ENCODE measurements around the gene RADX. TPM values are rescaled to one million over a fixed set of nuclear protein-coding genes. Genes with fewer than 3 reads are reported as not detected.

RADX gene, protein sequence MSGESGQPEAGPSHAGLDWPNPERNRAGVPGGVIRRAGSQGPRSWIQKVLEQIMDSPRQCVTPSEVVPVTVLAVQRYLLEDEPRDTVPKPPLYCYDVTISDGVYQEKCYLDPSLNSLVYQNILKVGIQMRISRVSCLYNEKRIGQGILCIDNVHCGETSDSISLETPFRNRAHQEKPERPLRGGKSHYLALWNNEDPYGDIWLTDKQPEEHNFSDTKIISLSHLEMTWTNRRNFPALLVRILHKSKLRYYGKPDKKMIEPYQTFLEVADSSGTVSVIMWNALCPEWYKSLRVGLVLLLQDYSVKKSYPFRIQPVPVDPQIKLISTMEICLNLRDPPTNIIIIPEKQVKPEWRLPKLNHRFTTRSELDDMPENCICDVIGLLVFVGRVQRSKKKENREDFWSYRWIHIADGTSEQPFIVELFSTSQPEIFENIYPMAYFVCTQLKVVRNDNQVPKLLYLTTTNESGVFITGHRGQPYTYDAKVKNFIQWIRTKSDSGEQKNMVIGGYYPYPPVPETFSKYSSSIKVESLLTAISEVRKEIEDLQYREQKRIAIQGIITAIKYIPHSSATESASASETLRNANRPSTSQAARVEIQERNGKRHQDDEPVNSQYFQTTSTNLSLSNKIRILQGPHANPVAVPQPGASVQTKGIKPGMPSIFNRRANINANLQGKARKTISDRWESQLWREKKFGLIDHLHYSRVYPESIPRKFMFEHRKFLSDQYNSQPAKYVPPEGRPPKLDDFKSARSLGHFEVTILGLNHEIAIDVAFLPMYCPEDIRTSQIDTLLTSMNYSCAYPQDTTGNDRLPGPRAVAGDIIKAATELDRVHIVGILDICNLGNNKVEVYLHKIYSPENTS
- total RNA-seq (2021) (0.20 and 0.53 TPM in 2 replicates), Bru-seq, nascent RNA (percentile 12 among the genes with signal in this experiment), BruChase-seq, experiment 1, labeled RNA remaining after a 2-hour chase (percentile 9 among the genes with signal in this experiment), BruChase-seq, experiment 2, labeled RNA remaining after a 6-hour chase (percentile 13 among the genes with signal in this experiment)
- long read RNA-seq = 0 reads

DNA sequence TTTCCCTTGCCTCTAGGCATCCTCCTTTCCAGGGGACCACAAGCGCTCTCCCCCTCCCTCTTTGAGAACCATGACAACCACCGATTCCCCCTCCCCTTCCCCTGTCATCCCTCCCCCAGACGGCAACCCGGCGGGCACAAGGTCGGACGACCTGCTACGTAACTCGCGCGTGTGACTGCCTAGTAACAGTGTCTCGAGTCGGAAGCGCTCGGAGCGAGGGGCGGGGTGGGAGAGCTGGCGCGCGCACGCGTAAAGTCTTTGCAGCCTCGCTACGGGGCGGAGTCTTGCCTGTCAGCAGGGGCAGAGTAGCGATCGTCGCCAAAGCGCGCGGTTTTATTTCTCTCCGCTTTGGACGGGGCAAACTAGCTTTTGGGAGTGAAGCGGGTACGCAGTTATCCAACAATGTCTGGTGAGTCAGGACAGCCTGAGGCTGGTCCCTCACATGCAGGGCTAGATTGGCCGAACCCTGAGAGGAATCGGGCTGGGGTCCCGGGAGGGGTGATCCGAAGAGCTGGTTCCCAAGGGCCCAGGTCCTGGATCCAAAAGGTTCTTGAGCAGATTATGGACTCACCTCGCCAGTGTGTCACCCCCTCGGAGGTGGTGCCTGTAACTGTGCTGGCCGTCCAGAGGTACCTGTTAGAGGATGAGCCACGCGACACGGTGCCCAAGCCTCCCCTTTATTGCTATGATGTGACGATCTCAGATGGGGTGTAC lies at the start of gene RADX:
Gene RADX, plus strand, starts transcription at position 300 of the 714 bp plus-strand sequence. Its CDS starts 103 bp downstream, at position 403.
- no peaks in the 10 kb centered on the region for H3K9me3 ChIP-seq (ENCODE audit: insufficient read depth, low read depth)
- H3K27ac ChIP-seq = no peak within 1 kb of the TSS
- no peaks in the 10 kb centered on the region for H4K20me1 ChIP-seq (ENCODE audit: insufficient read depth)
- H2AFZ ChIP-seq = peak within 1 kb of the TSS; percentile 93
- peak within 1 kb of the TSS; percentile 69 for H3K4me3 ChIP-seq
- no peaks in the 10 kb centered on the region for H3K9me2 ChIP-seq (ENCODE audit: insufficient read depth)
- peak; percentile 46 to 65 for DNase-seq
- POLR2A ChIA-PET (ENCODE audit: unreplicated experiment) = no interaction called here
- no peaks in the 10 kb centered on the region for H3K36me3 ChIP-seq (ENCODE audit: low read depth)
- intact Hi-C loops (cut with micrococcal nuclease; ENCODE audit: unreplicated experiment) = no loop called here
- no peaks in the 10 kb centered on the region; the same call in 1 of the 2 replicates for H3F3A ChIP-seq (ENCODE audit: insufficient read depth, low read depth)
- H3K4me1 ChIP-seq (replicated peaks; ENCODE audit: insufficient read depth) = peaks cover 3% of the 10 kb centered on the region; the same call in 1 of the 2 replicates
- BruUV-seq (replicated peaks) = no TSS peak
- CTCF ChIA-PET = no interaction called here
- no peaks in the 10 kb centered on the region for H3K79me2 ChIP-seq (ENCODE audit: low read depth)
- H3K27me3 ChIP-seq (ENCODE audit: insufficient read depth, low read depth) = no peaks in the 10 kb centered on the region
- peak within 1 kb of the TSS; percentile 85 for H3K4me2 ChIP-seq
- no peak for TF ChIP-seq EZH2 (IDR thresholded peaks at IDR 0.05; ENCODE audit: low read depth)
- TF ChIP-seq, protein P1, sequence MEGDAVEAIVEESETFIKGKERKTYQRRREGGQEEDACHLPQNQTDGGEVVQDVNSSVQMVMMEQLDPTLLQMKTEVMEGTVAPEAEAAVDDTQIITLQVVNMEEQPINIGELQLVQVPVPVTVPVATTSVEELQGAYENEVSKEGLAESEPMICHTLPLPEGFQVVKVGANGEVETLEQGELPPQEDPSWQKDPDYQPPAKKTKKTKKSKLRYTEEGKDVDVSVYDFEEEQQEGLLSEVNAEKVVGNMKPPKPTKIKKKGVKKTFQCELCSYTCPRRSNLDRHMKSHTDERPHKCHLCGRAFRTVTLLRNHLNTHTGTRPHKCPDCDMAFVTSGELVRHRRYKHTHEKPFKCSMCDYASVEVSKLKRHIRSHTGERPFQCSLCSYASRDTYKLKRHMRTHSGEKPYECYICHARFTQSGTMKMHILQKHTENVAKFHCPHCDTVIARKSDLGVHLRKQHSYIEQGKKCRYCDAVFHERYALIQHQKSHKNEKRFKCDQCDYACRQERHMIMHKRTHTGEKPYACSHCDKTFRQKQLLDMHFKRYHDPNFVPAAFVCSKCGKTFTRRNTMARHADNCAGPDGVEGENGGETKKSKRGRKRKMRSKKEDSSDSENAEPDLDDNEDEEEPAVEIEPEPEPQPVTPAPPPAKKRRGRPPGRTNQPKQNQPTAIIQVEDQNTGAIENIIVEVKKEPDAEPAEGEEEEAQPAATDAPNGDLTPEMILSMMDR (conservative IDR thresholded peaks at IDR 0.05) = no peak

DNA sequence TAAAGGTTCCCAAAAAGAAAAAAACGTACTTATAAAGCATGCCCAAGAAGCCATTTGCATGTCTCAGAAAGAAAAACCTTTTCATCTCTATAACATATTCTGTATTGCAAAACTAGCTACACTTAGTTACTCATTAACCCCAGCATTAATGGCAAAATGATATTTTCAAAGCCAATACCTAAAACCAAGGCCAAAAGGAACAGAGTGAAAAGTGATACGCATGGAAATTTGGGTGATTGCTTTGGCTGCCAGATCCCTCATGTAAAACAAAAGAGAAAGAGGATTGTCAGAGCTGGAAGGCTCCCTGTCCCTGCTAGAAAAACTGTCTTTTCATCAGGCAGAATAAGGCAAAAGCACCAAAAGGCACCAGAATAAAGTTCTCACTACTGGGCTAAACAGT lies 46.8 kb upstream of the RADX start:
- TF ChIP-seq EZH2 (IDR thresholded peaks at IDR 0.05; ENCODE audit: low read depth) = no peak
- TF ChIP-seq, protein P1 (conservative IDR thresholded peaks at IDR 0.05) = no peak
- H3K4me2 ChIP-seq = no peak overlapping the region
- no peaks in the 10 kb centered on the region for H3F3A ChIP-seq (ENCODE audit: insufficient read depth, low read depth)
- no peak overlapping the region for H3K27ac ChIP-seq
- H3K4me3 ChIP-seq = no peak overlapping the region
- CTCF ChIA-PET = no interaction called here
- intact Hi-C loops (cut with micrococcal nuclease; ENCODE audit: unreplicated experiment) = no loop called here
- no peaks in the 10 kb centered on the region for H3K79me2 ChIP-seq (ENCODE audit: low read depth)
- POLR2A ChIA-PET (ENCODE audit: unreplicated experiment) = no interaction called here
- H4K20me1 ChIP-seq (ENCODE audit: insufficient read depth) = no peaks in the 10 kb centered on the region
- H3K9me2 ChIP-seq (ENCODE audit: insufficient read depth) = no peaks in the 10 kb centered on the region
- BruUV-seq (replicated peaks) = no TSS peak
- DNase-seq = no peak
- H3K4me1 ChIP-seq (replicated peaks; ENCODE audit: insufficient read depth) = no peaks in the 10 kb centered on the region
- no peak overlapping the region for H2AFZ ChIP-seq
- H3K27me3 ChIP-seq (ENCODE audit: insufficient read depth, low read depth) = 0 out of 2 replicates have a peak, but pooled peaks cover 2% of the 10 kb centered on the region
- H3K9me3 ChIP-seq (ENCODE audit: insufficient read depth, low read depth) = no peaks in the 10 kb centered on the region
- no peaks in the 10 kb centered on the region for H3K36me3 ChIP-seq (ENCODE audit: low read depth)

DNA sequence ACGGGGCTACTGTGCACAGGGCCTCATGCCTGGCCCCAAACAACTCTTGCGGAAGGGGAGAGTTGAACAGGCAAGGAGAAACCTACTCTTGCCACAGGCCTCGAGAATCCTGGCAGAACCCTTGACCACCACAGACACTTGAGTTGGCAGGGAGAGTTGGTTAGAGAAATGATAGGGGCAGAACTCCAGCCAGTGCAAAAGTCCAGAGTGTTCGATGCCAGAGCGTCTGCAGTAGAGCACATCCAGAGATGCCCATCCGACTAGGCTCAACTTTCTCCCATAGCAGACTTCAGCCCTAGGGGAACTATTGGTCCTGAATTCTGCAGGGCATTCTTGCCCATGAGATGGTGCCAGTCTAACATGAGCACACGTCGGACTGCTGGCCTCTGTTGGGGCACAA lies 45.4 kb upstream of the RADX start:
- no peak overlapping the region for H3K27ac ChIP-seq
- no peak for DNase-seq
- no peaks in the 10 kb centered on the region for H3K36me3 ChIP-seq (ENCODE audit: low read depth)
- H3K27me3 ChIP-seq (ENCODE audit: insufficient read depth, low read depth) = 0 out of 2 replicates have a peak, but pooled peaks cover 8% of the 10 kb centered on the region
- no peaks in the 10 kb centered on the region for H3K9me2 ChIP-seq (ENCODE audit: insufficient read depth)
- H3F3A ChIP-seq (ENCODE audit: insufficient read depth, low read depth) = no peaks in the 10 kb centered on the region
- no peak overlapping the region for H3K4me3 ChIP-seq
- no TSS peak for BruUV-seq (replicated peaks)
- POLR2A ChIA-PET (ENCODE audit: unreplicated experiment) = no interaction called here
- CTCF ChIA-PET = no interaction called here
- H3K4me2 ChIP-seq = no peak overlapping the region
- no peak overlapping the region for H2AFZ ChIP-seq
- H3K4me1 ChIP-seq (replicated peaks; ENCODE audit: insufficient read depth) = no peaks in the 10 kb centered on the region
- H4K20me1 ChIP-seq (ENCODE audit: insufficient read depth) = no peaks in the 10 kb centered on the region
- intact Hi-C loops (cut with micrococcal nuclease; ENCODE audit: unreplicated experiment) = no loop called here
- TF ChIP-seq, protein P1 (conservative IDR thresholded peaks at IDR 0.05) = no peak
- no peak for TF ChIP-seq EZH2 (IDR thresholded peaks at IDR 0.05; ENCODE audit: low read depth)
- H3K79me2 ChIP-seq (ENCODE audit: low read depth) = no peaks in the 10 kb centered on the region
- H3K9me3 ChIP-seq (ENCODE audit: insufficient read depth, low read depth) = no peaks in the 10 kb centered on the region

Data from PC-9 (cell line).